Dorsolateral prefrontal cortex (tissue), 118 donors: ENCODE results near the gene GALNT6. TPM values are rescaled to one million over a fixed set of nuclear protein-coding genes. Genes with fewer than 3 reads are reported as not detected.

Experiments used
- total RNA-seq, 120 experiments: library from RNA; stranded (reverse); gene quantifications; one replicate each; pipeline versions ENCODE4 v1.2.3 to v1.2.4, GENCODE V29; 2022

Gene GALNT6
- total RNA-seq, 120 experiments from 2014 or later: 3.0 to 100 (median 19.1) TPM

Other genes starting within 250 kb of the GALNT6 start
- 10 to 100 TPM; 24.3 to 46.0 (median 36.2) TPM for gene TFCP2, start 218.3 kb downstream of the GALNT6 start, total RNA-seq
- 100 to 1,000 TPM in 9 of 120 experiments, 10 to 100 TPM in 111; 55.9 to 145 (median 76.9) TPM for gene POU6F1, start 173.3 kb downstream of the GALNT6 start, total RNA-seq
- gene DAZAP2, start 152.6 kb downstream of the GALNT6 start, total RNA-seq: 100 to 1,000 TPM in 119 of 120 experiments, 10 to 100 TPM in 1; 91.8 to 231 (median 151) TPM
- gene SMAGP, start 121.0 kb downstream of the GALNT6 start, total RNA-seq: 1 to 10 TPM in 67 of 120 experiments, under 1 TPM in 34, not detected in 19; 0.23 to 3.3 (median 1.4) TPM
- 10 to 100 TPM in 4 of 120 experiments, 1 to 10 TPM in 116; 1.1 to 12.8 (median 3.8) TPM for gene BIN2, start 67.2 kb downstream of the GALNT6 start, total RNA-seq
- 1 to 10 TPM in 1 of 120 experiments, not detected in 119; 1.0 TPM for gene CELA1, start 44.7 kb downstream of the GALNT6 start, total RNA-seq
- 100 to 1,000 TPM in 73 of 120 experiments, 10 to 100 TPM in 47; 45.6 to 158 (median 109) TPM for gene SLC4A8, start 33.4 kb upstream of the GALNT6 start, total RNA-seq
- 100 to 1,000 TPM in 106 of 120 experiments, 10 to 100 TPM in 14; 41.3 to 186 (median 137) TPM for gene SCN8A, start 199.8 kb upstream of the GALNT6 start, total RNA-seq